HEK293 (cell line): ENCODE results near the gene CIITA.
A peak's percentile ranks its signal among the peaks of the same experiment; 100 is the strongest.

ENCODE experiments used
- CTCF ChIA-PET: fragments of 350-600 bp; formaldehyde crosslinking; extraction: SDS; loops from one replicate; lab custom pipeline; 2021; ENCODE audit warnings: antibody characterized with exemption; lab: Yijun Ruan, JAX
- POLR2A ChIA-PET: fragments of 300-600 bp; formaldehyde crosslinking; extraction: SDS; loops from one replicate; lab custom pipeline; 2020; ENCODE audit warnings: antibody characterized with exemption, inconsistent platforms; lab: Yijun Ruan, JAX
- H3K27ac ChIP-seq: fragments of 200-500 bp; sonication (Bioruptor generic); 2 replicates; pipeline ENCODE4 v1.5.1; 2014; ENCODE audit warnings: low read depth, low read length, control low read depth, inconsistent platforms; ENCODE audit errors: extremely low read depth
- H3K36me3 ChIP-seq, 2 experiments: fragments of 200-500 bp in 1 of 2; sonication (Bioruptor generic) in 1 of 2; 1 replicate in 1 of 2; 2 replicates in 1 of 2; pipeline ENCODE4 v1.5.1; 2014 to 2017; ENCODE audit warnings: inconsistent platforms in 2 of 2, low read length in 2 of 2; ENCODE audit not compliant: control insufficient read depth in 2 of 2, insufficient read depth in 1 of 2
- H3K4me1 ChIP-seq: fragments of 200-500 bp; sonication (Bioruptor generic); 2 replicates; pipeline ENCODE4 v1.5.1; 2014; ENCODE audit warnings: mild to moderate bottlenecking, low read length, inconsistent platforms; ENCODE audit not compliant: control insufficient read depth, insufficient read depth
- H3K4me3 ChIP-seq: 2 replicates; pipeline ENCODE4 v1.5.1; 2011; ENCODE audit warnings: low read depth, mild to moderate bottlenecking, control low read depth, low read length, moderate library complexity
- H3K9me3 ChIP-seq: fragments of 200-500 bp; sonication (Bioruptor generic); 2 replicates; pipeline ENCODE4 v1.5.1; 2014; ENCODE audit warnings: low read depth, low read length, inconsistent platforms; ENCODE audit not compliant: control insufficient read depth, insufficient read depth
- GLIS2 ChIP-seq: fragments of 450-650 bp; formaldehyde crosslinking; IDR thresholded peaks from 2 replicates; pipeline ENCODE4 v1.5.1; 2016; ENCODE audit warnings: missing biosample characterization, missing genetic modification characterization
- IKZF3 ChIP-seq: fragments of 450-650 bp; IDR thresholded peaks from 2 replicates; pipeline ENCODE4 v1.5.0; 2018; ENCODE audit warnings: missing biosample characterization, mild to moderate bottlenecking, missing genetic modification characterization, moderate library complexity
- KLF8 ChIP-seq: fragments of 450-650 bp; formaldehyde crosslinking; IDR thresholded peaks from 2 replicates; pipeline ENCODE4 v1.5.1; 2016; ENCODE audit warnings: missing biosample characterization, missing genetic modification characterization
- SCRT1 ChIP-seq: fragments of 450-650 bp; formaldehyde crosslinking; IDR thresholded peaks from 2 replicates; pipeline ENCODE4 v1.5.1; 2016; ENCODE audit warnings: missing biosample characterization, missing genetic modification characterization, borderline replicate concordance
- WT1 ChIP-seq: fragments of 450-650 bp; formaldehyde crosslinking; IDR thresholded peaks from 2 replicates; pipeline ENCODE4 v1.5.1; 2016; ENCODE audit warnings: missing biosample characterization, missing genetic modification characterization
- ZEB2 ChIP-seq: fragments of 450-650 bp; formaldehyde crosslinking; IDR thresholded peaks from 2 replicates; pipeline ENCODE4 v1.5.1; 2016; ENCODE audit warnings: missing biosample characterization, missing genetic modification characterization
- ZNF16 ChIP-seq: fragments of 450-650 bp; formaldehyde crosslinking; IDR thresholded peaks from 2 replicates; pipeline ENCODE4 v1.5.1; 2016; ENCODE audit warnings: low read depth, missing biosample characterization, missing genetic modification characterization
- ZNF184 ChIP-seq: fragments of 450-650 bp; IDR thresholded peaks from 2 replicates; pipeline ENCODE4 v1.5.1; 2018; ENCODE audit warnings: missing biosample characterization, mild to moderate bottlenecking, missing genetic modification characterization
- ZNF335 ChIP-seq: fragments of 450-650 bp; formaldehyde crosslinking; conservative IDR thresholded peaks from 2 replicates; pipeline ENCODE4 v1.5.1; 2016; ENCODE audit warnings: missing biosample characterization, missing genetic modification characterization
- ZNF394 ChIP-seq: fragments of 450-650 bp; formaldehyde crosslinking; IDR thresholded peaks from 2 replicates; pipeline ENCODE4 v1.5.1; 2016; ENCODE audit warnings: missing biosample characterization, missing genetic modification characterization, mild to moderate bottlenecking, moderate library complexity, borderline replicate concordance
- ZNF529 ChIP-seq: fragments of 450-650 bp; formaldehyde crosslinking; IDR thresholded peaks from 2 replicates; pipeline ENCODE4 v1.5.1; 2017; ENCODE audit warnings: missing genetic modification characterization, missing biosample characterization; ENCODE audit not compliant: insufficient replicate concordance
- ZNF548 ChIP-seq: fragments of 450-650 bp; formaldehyde crosslinking; IDR thresholded peaks from 2 replicates; pipeline ENCODE4 v1.5.1; 2016; ENCODE audit warnings: missing biosample characterization, missing genetic modification characterization
- ZNF600 ChIP-seq: fragments of 450-650 bp; formaldehyde crosslinking; IDR thresholded peaks from 2 replicates; pipeline ENCODE4 v1.5.1; 2016; ENCODE audit warnings: missing biosample characterization, missing genetic modification characterization
- ZNF677 ChIP-seq: fragments of 450-650 bp; IDR thresholded peaks from 2 replicates; pipeline ENCODE4 v1.5.0; 2018; ENCODE audit warnings: missing biosample characterization, mild to moderate bottlenecking, missing genetic modification characterization, moderate library complexity
- ZNF747 ChIP-seq: fragments of 450-650 bp; formaldehyde crosslinking; IDR thresholded peaks from 2 replicates; pipeline ENCODE4 v1.5.1; 2016; ENCODE audit warnings: missing biosample characterization, missing genetic modification characterization
- ZNF843 ChIP-seq: fragments of 450-650 bp; formaldehyde crosslinking; IDR thresholded peaks from 2 replicates; pipeline ENCODE4 v1.5.1; 2016; ENCODE audit warnings: missing biosample characterization, missing genetic modification characterization
- TF ChIP-seq, protein P1 (sequence below): fragments of 450-650 bp; formaldehyde crosslinking; IDR thresholded peaks from 2 replicates; pipeline ENCODE4 v1.5.1; 2016; ENCODE audit warnings: missing biosample characterization, missing genetic modification characterization
- TF ChIP-seq, protein P2 (sequence below): fragments of 450-650 bp; formaldehyde crosslinking; IDR thresholded peaks from 2 replicates; pipeline ENCODE4 v1.5.1; 2016; ENCODE audit warnings: missing biosample characterization, missing genetic modification characterization
- TF ChIP-seq, protein P3 (sequence below): fragments of 450-650 bp; formaldehyde crosslinking; conservative IDR thresholded peaks from 2 replicates; pipeline ENCODE4 v1.5.1; 2016; ENCODE audit warnings: low read depth, missing biosample characterization, missing genetic modification characterization
- TF ChIP-seq, protein P4 (sequence below): fragments of 450-650 bp; formaldehyde crosslinking; IDR thresholded peaks from 2 replicates; pipeline ENCODE4 v1.5.1; 2016; ENCODE audit warnings: missing biosample characterization, missing genetic modification characterization
- TF ChIP-seq, protein P5 (sequence below): IDR thresholded peaks from 2 replicates; pipeline ENCODE4 v1.6.1; 2011; ENCODE audit warnings: mild to moderate bottlenecking, low read depth, low read length, borderline replicate concordance

CIITA gene

DNA sequence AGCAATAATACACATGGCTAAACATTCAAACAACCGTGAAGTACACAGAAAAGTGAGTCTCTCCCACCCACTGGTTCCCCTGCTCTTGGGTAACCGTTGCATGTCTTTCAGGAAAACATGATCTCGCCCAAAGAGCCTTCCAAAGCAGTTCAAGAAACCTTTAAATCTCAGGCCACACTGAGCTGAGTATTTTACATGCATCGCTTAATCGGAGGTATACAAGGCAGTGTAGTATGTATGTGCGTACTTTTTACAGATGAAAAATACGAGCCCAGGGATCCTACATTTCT, 66.0 kb downstream of the CIITA start:
- no peak overlapping the region for H3K4me3 ChIP-seq
- H3K27ac ChIP-seq, result peak overlapping the region; percentile 64; the same call in 1 of the 2 replicates
- peaks cover 13% of the 10 kb centered on the region for H3K4me1 ChIP-seq
- ChIA-PET CTCF (no interaction called here), POLR2A (interaction anchor here (1.3 kb wide), 1 partner anchor 199 kb away, joined by 13 read pairs; the partner anchor contains the start of gene NUBP1)
- TF ChIP-seq ZNF843 (tag by site-specific recombination), result no peak
- TF ChIP-seq, protein P1, sequence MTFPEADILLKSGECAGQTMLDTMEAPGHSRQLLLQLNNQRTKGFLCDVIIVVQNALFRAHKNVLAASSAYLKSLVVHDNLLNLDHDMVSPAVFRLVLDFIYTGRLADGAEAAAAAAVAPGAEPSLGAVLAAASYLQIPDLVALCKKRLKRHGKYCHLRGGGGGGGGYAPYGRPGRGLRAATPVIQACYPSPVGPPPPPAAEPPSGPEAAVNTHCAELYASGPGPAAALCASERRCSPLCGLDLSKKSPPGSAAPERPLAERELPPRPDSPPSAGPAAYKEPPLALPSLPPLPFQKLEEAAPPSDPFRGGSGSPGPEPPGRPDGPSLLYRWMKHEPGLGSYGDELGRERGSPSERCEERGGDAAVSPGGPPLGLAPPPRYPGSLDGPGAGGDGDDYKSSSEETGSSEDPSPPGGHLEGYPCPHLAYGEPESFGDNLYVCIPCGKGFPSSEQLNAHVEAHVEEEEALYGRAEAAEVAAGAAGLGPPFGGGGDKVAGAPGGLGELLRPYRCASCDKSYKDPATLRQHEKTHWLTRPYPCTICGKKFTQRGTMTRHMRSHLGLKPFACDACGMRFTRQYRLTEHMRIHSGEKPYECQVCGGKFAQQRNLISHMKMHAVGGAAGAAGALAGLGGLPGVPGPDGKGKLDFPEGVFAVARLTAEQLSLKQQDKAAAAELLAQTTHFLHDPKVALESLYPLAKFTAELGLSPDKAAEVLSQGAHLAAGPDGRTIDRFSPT (tag by site-specific recombination), result no peak
- TF ChIP-seq, protein P2, sequence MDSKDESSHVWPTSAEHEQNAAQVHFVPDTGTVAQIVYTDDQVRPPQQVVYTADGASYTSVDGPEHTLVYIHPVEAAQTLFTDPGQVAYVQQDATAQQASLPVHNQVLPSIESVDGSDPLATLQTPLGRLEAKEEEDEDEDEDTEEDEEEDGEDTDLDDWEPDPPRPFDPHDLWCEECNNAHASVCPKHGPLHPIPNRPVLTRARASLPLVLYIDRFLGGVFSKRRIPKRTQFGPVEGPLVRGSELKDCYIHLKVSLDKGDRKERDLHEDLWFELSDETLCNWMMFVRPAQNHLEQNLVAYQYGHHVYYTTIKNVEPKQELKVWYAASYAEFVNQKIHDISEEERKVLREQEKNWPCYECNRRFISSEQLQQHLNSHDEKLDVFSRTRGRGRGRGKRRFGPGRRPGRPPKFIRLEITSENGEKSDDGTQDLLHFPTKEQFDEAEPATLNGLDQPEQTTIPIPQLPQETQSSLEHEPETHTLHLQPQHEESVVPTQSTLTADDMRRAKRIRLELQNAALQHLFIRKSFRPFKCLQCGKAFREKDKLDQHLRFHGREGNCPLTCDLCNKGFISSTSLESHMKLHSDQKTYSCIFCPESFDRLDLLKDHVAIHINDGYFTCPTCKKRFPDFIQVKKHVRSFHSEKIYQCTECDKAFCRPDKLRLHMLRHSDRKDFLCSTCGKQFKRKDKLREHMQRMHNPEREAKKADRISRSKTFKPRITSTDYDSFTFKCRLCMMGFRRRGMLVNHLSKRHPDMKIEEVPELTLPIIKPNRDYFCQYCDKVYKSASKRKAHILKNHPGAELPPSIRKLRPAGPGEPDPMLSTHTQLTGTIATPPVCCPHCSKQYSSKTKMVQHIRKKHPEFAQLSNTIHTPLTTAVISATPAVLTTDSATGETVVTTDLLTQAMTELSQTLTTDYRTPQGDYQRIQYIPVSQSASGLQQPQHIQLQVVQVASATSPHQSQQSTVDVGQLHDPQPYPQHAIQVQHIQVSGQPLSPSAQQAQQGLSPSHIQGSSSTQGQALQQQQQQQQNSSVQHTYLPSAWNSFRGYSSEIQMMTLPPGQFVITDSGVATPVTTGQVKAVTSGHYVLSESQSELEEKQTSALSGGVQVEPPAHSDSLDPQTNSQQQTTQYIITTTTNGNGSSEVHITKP (tag by site-specific recombination), result peak; percentile 65
- TF ChIP-seq, protein P3, sequence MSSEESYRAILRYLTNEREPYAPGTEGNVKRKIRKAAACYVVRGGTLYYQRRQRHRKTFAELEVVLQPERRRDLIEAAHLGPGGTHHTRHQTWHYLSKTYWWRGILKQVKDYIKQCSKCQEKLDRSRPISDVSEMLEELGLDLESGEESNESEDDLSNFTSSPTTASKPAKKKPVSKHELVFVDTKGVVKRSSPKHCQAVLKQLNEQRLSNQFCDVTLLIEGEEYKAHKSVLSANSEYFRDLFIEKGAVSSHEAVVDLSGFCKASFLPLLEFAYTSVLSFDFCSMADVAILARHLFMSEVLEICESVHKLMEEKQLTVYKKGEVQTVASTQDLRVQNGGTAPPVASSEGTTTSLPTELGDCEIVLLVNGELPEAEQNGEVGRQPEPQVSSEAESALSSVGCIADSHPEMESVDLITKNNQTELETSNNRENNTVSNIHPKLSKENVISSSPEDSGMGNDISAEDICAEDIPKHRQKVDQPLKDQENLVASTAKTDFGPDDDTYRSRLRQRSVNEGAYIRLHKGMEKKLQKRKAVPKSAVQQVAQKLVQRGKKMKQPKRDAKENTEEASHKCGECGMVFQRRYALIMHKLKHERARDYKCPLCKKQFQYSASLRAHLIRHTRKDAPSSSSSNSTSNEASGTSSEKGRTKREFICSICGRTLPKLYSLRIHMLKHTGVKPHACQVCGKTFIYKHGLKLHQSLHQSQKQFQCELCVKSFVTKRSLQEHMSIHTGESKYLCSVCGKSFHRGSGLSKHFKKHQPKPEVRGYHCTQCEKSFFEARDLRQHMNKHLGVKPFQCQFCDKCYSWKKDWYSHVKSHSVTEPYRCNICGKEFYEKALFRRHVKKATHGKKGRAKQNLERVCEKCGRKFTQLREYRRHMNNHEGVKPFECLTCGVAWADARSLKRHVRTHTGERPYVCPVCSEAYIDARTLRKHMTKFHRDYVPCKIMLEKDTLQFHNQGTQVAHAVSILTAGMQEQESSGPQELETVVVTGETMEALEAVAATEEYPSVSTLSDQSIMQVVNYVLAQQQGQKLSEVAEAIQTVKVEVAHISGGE, result no peak
- no peak for TF ChIP-seq ZNF747 (tag by site-specific recombination)
- TF ChIP-seq, protein P4, sequence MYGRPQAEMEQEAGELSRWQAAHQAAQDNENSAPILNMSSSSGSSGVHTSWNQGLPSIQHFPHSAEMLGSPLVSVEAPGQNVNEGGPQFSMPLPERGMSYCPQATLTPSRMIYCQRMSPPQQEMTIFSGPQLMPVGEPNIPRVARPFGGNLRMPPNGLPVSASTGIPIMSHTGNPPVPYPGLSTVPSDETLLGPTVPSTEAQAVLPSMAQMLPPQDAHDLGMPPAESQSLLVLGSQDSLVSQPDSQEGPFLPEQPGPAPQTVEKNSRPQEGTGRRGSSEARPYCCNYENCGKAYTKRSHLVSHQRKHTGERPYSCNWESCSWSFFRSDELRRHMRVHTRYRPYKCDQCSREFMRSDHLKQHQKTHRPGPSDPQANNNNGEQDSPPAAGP (tag by site-specific recombination), result no peak
- TF ChIP-seq IKZF3 (tag by site-specific recombination), result no peak
- no peak for TF ChIP-seq SCRT1 (tag by site-specific recombination)
- no peak for TF ChIP-seq ZNF184 (tag by site-specific recombination)
- H3K9me3 ChIP-seq, result no peaks in the 10 kb centered on the region
- H3K36me3 ChIP-seq, result peaks cover 0 to 25% of the 10 kb centered on the region in 2 experiments; a peak in 1 of 3 replicates

DNA sequence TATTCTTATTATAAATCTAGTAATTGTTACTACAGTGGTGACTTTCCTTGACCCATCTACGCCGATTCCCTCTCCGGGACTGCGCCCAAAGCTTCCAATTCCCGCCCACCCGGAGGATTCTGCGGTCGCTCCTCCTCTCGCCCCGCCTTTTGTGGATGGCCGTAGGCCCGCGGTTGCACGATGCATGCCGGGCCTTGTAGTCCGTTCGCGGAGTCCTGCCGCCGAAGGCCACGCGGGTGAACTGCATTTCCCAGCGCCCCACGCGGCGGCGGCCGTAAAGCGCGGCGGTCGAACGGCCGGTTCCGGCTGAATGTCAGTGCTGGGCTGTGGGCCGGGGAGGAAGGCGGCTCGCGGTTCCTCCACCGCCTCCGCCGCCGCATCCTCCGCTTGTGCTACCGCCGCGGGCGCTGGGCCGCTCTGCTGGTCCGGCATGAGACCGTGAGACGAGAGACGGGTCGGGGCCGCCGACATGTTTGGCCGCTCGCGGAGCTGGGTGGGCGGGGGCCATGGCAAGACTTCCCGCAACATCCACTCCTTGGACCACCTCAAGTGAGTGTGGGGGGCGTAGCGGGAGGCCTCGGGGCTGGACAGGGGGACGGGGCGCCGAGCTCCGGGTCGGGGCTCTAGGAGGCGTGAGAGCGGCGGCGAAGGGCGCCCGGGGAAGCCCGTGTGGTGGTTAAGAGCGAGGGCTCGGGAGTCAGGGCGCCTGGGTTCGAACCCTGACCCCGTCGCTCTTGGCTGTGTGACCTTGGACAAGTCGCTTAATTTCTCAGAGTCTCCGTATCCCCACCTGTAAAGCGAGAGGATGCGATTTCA, 67.5 kb downstream of the CIITA start, which contains the start of gene CLEC16A:
TSS of gene CLEC16A (plus strand) at position 316 of the 816 bp plus-strand sequence. CDS start at position 470, 154 bp downstream.
- peak within 1 kb of the TSS; percentile 63; the same call in 1 of the 2 replicates for H3K27ac ChIP-seq
- no peaks in the 10 kb centered on the region for H3K9me3 ChIP-seq
- H3K4me3 ChIP-seq, result peak within 1 kb of the TSS; percentile 91
- ChIA-PET CTCF (interaction anchor here (0.8 to 1.7 kb wide), 4 partner anchors 10 to 413 kb away, joined by 3 to 12 read pairs (median 4); no protein-coding TSS in a partner anchor), POLR2A (interaction anchor here (1.7 to 1.8 kb wide), 2 partner anchors 9 to 311 kb away, joined by 5 to 6 read pairs; partner anchors contain the start of gene SOCS1)
- peaks cover 0 to 11% of the 10 kb centered on the region in 2 experiments; a peak in 1 of 3 replicates for H3K36me3 ChIP-seq
- H3K4me1 ChIP-seq, result peaks cover 19% of the 10 kb centered on the region
- TF ChIP-seq KLF8 (tag by site-specific recombination) (peak; percentile 62; the same call in 1 of the 2 replicates), ZNF394 (no peak), ZEB2 (peak; percentile 87), WT1 (tag by site-specific recombination) (no peak), ZNF548 (tag by site-specific recombination) (no peak), ZNF335 (peak; percentile 82), ZNF600 (tag by site-specific recombination) (0 out of 2 replicates have a peak, but pooled peaks have one; percentile 69), GLIS2 (tag by site-specific recombination) (peak; percentile 57), ZNF677 (tag by site-specific recombination) (no peak), ZNF529 (tag by site-specific recombination) (no peak), ZNF843 (tag by site-specific recombination) (peak; percentile 43; the same call in 1 of the 2 replicates), ZNF16 (tag by site-specific recombination) (no peak)
- TF ChIP-seq, protein P5, sequence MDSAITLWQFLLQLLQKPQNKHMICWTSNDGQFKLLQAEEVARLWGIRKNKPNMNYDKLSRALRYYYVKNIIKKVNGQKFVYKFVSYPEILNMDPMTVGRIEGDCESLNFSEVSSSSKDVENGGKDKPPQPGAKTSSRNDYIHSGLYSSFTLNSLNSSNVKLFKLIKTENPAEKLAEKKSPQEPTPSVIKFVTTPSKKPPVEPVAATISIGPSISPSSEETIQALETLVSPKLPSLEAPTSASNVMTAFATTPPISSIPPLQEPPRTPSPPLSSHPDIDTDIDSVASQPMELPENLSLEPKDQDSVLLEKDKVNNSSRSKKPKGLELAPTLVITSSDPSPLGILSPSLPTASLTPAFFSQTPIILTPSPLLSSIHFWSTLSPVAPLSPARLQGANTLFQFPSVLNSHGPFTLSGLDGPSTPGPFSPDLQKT, result no peak
